Embryonic facial prominence (tissue), 1 donor: ENCODE results near the gene B3GALT4.
"Not testable (repeated sequence)": the region's sequence is repeated elsewhere in the genome, so short reads cannot be mapped to it uniquely, and the experiment has no call there.

ENCODE experiments used
- DNase-seq: peaks from one replicate; pipeline ENCODE4 v3.0.0-alpha.2; 2016; ENCODE audit errors: extremely low spot score

B3GALT4 gene, protein sequence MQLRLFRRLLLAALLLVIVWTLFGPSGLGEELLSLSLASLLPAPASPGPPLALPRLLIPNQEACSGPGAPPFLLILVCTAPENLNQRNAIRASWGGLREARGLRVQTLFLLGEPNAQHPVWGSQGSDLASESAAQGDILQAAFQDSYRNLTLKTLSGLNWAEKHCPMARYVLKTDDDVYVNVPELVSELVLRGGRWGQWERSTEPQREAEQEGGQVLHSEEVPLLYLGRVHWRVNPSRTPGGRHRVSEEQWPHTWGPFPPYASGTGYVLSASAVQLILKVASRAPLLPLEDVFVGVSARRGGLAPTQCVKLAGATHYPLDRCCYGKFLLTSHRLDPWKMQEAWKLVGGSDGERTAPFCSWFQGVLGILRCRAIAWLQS

DNA sequence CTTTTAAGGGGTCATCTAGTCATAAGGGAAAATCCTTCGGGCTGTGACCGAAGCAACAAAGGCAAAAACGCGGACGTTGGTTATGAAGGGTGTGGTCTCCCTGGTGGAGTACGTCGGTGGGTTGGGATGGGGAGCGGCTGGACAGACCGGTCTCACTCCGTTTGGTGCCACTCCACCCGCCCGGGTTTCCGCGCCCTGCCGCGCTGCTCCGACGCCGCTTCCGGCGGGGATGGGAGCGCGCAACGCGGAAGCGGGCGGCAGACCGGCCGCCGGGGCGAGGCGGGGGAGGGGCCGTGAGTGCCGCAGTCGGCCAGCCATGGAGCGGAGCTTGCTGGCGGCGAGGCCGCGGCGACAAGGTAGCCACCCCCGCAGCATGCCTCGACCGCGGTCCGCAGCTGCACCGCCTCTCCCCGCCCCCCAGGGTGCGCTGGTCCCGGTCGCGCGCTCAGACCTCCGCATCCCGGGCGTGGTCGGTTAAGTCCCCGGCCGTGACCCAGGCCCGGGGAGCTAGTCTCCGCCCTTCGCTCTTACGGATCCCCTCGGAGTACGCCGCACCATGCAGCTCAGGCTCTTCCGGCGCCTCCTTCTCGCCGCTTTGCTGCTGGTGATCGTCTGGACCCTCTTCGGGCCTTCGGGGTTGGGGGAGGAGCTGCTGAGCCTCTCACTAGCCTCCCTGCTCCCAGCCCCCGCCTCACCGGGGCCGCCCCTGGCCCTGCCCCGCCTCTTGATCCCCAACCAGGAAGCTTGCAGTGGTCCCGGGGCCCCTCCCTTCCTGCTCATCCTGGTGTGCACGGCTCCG, at the start of gene B3GALT4:
TSS of gene B3GALT4 (plus strand) at position 260 of the 799 bp plus-strand sequence. CDS start at position 557, 297 bp downstream.
- DNase-seq: no peak

DNA sequence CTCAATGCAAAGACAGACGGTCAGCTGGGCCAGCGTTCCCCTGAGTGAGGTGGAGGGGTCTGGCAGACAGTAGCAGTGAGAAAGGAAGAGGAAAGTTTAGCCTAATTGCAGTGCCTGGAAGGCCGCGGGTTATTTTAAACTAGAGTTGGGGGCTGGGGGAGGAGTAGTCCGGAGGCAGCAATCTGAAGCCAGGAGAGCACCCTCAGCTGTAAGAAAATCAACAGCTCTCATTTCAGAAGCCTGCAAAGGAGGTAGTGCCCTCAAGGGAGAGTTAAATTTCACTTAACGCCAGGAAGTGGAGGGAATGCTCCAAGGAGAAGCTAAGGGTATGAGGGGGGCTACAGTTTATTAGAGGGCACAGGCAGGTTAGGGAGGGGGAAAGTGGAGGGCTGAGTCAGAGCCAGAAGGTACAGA, 41.7 kb upstream of the B3GALT4 start:
- no peak for DNase-seq

DNA sequence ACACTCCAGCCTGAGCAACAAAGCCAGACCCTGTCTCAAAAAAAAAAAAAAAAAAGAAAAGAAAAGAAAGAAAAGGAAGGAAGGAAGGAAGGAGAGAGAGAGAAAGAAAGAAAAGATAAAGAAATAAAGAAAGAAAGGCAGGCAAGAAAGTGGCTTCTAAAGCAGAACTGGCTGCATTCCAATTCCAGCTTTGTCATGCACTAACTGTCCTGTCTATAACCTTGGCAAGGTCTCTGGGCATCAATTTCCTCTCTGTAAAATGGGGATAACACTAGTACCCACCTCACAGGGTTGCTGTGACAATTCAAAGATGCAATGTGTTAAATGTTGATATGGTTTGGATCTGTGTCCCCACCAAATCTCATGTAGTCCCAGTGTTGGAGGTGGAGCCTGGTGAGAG, 40.6 kb upstream of the B3GALT4 start:
- no peak for DNase-seq

DNA sequence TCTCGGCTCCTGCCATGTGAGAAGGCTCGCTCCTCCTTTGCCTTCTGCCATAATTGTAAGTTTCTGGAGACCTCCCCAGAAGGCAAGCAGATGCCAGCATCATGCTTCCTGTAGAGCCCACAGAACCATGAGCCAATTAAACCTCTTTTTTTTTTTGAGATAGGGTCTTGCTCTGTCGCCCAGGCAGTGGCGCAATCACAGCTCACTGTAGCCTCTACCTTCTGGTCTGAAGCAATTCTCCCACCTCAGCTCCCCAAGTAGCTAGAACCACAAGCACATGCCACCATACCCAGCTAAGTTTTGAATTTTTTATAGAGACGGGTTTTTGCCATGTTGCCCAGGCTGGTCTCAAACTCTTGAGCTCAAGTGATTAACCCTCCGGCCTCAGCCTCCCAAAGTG, 40.1 kb upstream of the B3GALT4 start:
- DNase-seq: no peak

DNA sequence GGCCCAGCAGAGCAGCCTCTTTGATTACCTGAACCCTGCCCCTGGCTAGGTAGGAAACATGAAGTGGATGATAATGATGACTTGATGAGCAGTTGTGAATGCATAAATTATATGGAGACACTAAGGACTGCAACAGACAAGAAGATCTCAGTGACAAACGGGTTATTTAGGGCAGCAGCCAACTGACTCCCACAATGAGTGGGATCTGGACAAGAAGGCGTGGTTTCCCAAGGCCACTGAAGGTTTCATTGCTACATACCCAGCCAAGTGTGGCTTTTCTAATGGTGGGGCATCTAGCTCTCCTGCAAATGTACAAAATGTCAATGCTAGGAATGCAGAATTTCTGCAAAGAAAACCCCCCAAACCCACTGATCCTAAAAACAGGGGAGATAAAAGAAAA, 39.2 kb upstream of the B3GALT4 start:
- no peak for DNase-seq

DNA sequence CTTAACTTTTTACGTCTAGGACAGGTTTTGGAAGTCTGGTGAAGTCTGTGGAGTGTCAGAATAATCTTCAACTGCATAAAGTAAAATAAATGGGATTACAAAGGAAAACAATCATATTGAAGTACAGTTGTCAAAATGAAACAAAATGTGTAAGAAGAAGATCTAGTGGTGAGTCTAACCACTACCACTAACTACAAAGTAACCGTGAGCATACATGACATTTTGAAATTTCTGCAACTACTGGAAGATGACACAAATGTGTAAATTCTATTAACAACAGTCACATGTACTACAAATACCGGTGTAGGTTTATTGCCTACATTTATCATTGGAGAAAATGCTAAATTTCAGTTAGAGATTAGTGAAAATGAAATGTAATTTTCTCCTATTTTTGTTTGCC, 35.0 kb upstream of the B3GALT4 start:
- DNase-seq: no peak

GRCh38 chr6:33243476-33243875, 33.4 kb upstream of the B3GALT4 start:
- DNase-seq: no peak

GRCh38 chr6:33247977-33248642, 28.8 kb upstream of the B3GALT4 start:
- DNase-seq: peak; percentile 74

GRCh38 chr6:33248643-33248931, 28.3 kb upstream of the B3GALT4 start:
- DNase-seq: no peak

DNA sequence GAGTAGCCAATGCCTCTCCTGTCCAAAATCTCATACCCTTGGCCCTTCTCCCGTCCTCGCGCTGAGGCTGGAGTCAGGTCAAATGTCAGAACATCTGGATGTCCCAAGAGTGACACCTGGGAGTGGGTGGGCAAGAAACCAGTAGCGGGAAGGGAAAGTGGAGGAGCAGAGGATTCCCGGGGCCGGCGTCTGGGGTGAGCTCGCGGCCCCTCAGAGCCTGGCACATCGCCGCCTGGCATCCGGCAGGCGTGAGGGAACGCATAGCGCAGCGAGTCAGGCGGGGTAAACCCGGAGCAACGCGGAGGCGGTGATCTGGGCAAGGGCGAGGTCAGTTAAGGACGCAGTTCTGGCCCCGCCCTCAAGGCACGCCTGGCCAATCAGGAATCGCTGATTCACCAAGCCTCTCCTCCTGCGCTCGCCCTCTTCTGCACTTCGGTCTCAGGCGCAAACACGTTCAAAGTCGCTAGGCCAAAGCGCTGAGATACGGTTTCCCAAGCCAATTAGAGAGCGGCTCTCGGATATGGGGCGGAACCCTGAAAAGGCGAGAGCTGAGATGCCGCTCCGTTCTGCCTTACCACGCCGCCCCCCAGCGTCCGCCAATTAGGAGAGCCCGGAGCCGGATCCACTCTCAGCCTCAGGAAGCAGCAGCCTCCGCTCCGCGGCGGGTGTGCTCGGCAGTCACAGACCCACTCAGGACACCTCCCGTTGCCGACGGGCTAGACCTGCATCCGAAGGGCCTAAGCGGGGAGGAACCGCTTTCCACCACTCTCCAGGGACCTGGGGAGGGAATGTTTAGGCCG, 27.8 kb upstream of the B3GALT4 start:
- DNase-seq: peak; percentile 100

GRCh38 chr6:33249732-33250630, 26.9 kb upstream of the B3GALT4 start:
- DNase-seq: no peak

- DNase-seq: no peak
Measured at GRCh38 chr6:33250731-33251130, 26.2 kb upstream of the B3GALT4 start.

DNA sequence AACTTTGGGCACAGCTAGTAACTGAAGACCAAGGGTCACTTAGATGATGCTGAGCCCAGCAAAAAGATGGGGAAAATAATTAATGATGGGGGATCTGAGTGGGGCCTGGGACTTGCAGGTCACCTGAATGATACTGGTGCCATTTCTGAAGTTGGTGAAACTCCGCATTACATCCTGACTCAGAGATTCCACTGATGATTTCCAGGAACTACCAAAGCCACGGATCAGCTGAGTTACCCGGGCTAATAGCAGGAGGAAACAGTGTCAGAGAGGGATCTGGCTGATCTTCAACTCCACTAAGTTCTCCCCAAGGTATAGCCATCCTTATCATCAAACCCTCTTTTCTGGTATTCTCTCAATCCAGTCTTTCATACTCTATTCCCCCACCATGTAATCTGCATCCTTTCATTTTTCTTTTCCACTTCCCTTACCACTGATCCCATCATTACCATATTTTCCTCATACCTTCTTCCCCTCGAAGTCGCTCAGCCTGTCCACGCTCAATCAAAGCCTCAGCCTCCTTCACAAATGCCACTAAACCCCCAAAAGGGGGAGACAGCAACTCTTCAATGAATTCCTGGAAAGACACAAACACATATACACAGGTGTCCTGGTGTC, 25.4 kb upstream of the B3GALT4 start:
- DNase-seq: no peak

- no peak for DNase-seq
Measured at GRCh38 chr6:33252759-33253158, 24.2 kb upstream of the B3GALT4 start.

GRCh38 chr6:33254591-33254990, 22.3 kb upstream of the B3GALT4 start:
- DNase-seq: no peak

- DNase-seq: no peak
Measured at GRCh38 chr6:33259032-33259431, 17.9 kb upstream of the B3GALT4 start.

DNA sequence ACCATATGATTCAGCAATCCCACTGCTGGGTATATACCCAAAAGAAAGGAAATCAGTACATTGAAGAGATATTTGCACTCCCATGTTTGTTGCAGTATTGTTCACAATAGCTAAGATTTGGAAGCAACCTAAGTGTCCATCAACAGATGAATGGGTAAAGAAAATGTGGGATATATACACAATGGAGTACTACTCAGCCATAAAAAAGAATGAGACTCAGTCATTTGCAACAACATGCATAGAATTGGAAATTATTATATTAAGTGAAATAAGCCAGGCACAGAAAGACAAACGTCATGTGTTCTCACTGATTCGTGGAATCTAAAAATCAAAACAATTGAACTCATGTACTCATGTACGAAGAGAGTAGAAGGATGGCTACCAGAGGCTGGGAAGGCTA, 14.4 kb upstream of the B3GALT4 start:
- DNase-seq: not testable (repeated sequence)

- no peak for DNase-seq
Measured at GRCh38 chr6:33264015-33264414, 12.9 kb upstream of the B3GALT4 start.

GRCh38 chr6:33271117-33271467, 5.8 kb upstream of the B3GALT4 start:
- DNase-seq: no peak

DNA sequence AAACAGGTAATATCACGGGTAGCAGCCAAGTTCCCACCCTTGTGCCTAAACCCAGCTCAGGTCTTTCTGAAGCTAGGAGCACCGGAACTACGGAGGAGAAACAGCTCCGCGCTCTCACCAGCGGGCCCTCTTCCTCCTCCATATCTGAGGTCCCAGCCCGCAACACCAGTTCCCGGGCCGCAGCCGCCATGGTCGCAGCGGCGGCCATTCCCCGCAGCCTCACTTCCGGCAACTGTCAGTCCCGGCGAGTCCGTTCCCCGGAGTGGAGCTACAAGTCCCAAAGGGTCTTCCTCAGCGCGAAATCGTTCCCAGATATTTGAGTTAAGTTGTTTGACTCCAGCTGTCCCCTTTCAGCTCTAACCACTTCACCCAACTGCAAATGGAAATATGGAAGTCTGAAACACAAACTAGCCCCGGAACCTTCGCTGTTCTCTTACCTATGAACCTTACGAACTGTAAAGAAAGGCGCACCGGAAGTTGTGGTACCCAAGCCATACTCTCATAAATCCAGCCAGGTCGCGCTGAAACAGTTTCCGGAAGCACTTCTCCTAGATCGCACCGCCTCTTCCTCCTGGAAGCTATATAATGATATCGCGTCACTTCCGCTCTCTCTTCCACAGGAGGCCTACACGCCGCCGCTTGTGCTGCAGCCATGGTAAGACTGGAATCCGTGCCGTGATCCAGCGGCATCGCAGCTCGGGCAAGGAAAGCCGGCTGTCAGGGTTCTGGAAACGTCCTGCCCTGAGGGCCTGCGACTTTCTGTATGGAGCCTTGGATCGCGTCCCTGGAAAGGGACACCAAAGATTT, 5.3 kb upstream of the B3GALT4 start, which contains the start of the genes RPS18 and VPS52:
TSS of gene RPS18 (plus strand) at position 608 of the 807 bp plus-strand sequence. CDS start at position 653, 45 bp downstream.
TSS of gene VPS52 (minus strand) at position 409 of the 807 bp plus-strand sequence. CDS start at position 208, 201 bp downstream.
- peak; percentile 100 for DNase-seq
